Measurements from ENCODE around the gene IRAK1. TPM values are rescaled to one million over a fixed set of nuclear protein-coding genes. Genes with fewer than 3 reads are reported as not detected.

Gene IRAK1
- total RNA-seq, 2 donors from 2014 or later, result 61.1 to 73.9 TPM

DNA sequence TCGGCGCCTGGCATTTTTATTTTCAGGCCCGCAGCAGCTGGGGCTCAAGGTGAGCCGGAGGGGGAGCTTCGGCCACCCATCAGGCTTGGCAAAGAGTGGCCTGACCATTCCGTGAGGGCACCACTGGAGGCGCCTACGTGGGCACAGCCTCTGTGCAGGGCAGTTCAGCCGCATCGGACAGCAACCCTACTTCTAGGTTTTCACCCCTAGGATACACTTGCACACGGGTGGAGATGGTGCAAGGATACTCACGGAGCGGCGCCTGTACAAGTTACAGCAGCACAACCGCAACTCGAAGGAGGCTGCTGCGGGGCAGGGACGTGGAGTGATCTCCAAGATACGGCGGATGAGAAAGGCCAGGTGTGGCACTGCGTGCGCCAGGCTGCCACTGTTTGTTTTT lies 58.9 kb downstream of the IRAK1 start:
- WGBS, 2 experiments (ENCODE audit: insufficient coverage in 1 of 2, insufficient read length in 1 of 2), result 96 to 98% methylated on average over 7 to 22 of the region's 22 CpGs
- Mint-ChIP-seq H3K27ac (no peak overlapping the region), H3K27me3 (ENCODE audit: insufficient read depth) (no peaks in the 10 kb centered on the region), H3K9me3 (no peaks in the 10 kb centered on the region), H3K36me3 (ENCODE audit: low read depth) (peaks cover 82% of the 10 kb centered on the region), H3K4me1 (no peaks in the 10 kb centered on the region), H3K4me3 (no peak overlapping the region)
- TF ChIP-seq, protein P1, sequence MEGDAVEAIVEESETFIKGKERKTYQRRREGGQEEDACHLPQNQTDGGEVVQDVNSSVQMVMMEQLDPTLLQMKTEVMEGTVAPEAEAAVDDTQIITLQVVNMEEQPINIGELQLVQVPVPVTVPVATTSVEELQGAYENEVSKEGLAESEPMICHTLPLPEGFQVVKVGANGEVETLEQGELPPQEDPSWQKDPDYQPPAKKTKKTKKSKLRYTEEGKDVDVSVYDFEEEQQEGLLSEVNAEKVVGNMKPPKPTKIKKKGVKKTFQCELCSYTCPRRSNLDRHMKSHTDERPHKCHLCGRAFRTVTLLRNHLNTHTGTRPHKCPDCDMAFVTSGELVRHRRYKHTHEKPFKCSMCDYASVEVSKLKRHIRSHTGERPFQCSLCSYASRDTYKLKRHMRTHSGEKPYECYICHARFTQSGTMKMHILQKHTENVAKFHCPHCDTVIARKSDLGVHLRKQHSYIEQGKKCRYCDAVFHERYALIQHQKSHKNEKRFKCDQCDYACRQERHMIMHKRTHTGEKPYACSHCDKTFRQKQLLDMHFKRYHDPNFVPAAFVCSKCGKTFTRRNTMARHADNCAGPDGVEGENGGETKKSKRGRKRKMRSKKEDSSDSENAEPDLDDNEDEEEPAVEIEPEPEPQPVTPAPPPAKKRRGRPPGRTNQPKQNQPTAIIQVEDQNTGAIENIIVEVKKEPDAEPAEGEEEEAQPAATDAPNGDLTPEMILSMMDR (conservative IDR thresholded peaks at IDR 0.05), result no peak
- H3K9me3 ChIP-seq (ENCODE audit: control insufficient read depth, low read length), result no peaks in the 10 kb centered on the region
- H3K4me3 ChIP-seq (ENCODE audit: low read length), result no peak overlapping the region
- peaks cover 42% of the 10 kb centered on the region for H3K36me3 ChIP-seq (ENCODE audit: control insufficient read depth, insufficient read depth, low read length)
- H3K27ac ChIP-seq (ENCODE audit: low read depth, low read length), result no peak overlapping the region
- DNase-seq, result no peak
- no peaks in the 10 kb centered on the region for H3K4me1 ChIP-seq (ENCODE audit: control insufficient read depth, insufficient read depth, low read length)
- no peak overlapping the region for H3K9ac ChIP-seq (ENCODE audit: extremely low read depth, low read length, poor library complexity, severe bottlenecking)
- no peaks in the 10 kb centered on the region for H3K27me3 ChIP-seq (ENCODE audit: control insufficient read depth, insufficient read depth, low read length, poor library complexity, severe bottlenecking)

Small RNA genes within 50 kb of the gene (microRNA-seq; reads per million reads assigned to microRNA genes)
- gene MIR3202-1 (ENCODE audit: borderline microRNAs expressed) (not detected), gene MIR3202-2 (ENCODE audit: borderline microRNAs expressed) (not detected), gene MIR718 (ENCODE audit: borderline microRNAs expressed) (not detected)

Other genes starting within 250 kb of the IRAK1 start
- gene SRPK3, start 238.9 kb downstream of the IRAK1 start, total RNA-seq, result not detected
- gene IDH3G, start 225.5 kb downstream of the IRAK1 start, total RNA-seq, result 10 to 100 TPM; 39.5 to 45.0 TPM
- 100 to 1,000 TPM; 220 to 236 TPM for gene SSR4, start 225.2 kb downstream of the IRAK1 start, total RNA-seq
- 10 to 100 TPM; 30.1 to 68.3 TPM for gene PDZD4, start 189.4 kb downstream of the IRAK1 start, total RNA-seq
- gene L1CAM, start 133.7 kb downstream of the IRAK1 start, total RNA-seq, result 10 to 100 TPM in 1 of 2 donors, 1 to 10 TPM in 1; 7.5 to 29.0 TPM
- gene AVPR2, start 115.2 kb downstream of the IRAK1 start, total RNA-seq, result not detected
- gene ARHGAP4, start 93.6 kb downstream of the IRAK1 start, total RNA-seq, result 10 to 100 TPM; 56.0 to 65.0 TPM
- 10 to 100 TPM; 91.6 to 99.3 TPM for gene NAA10, start 84.9 kb downstream of the IRAK1 start, total RNA-seq
- 10 to 100 TPM; 12.0 to 17.5 TPM for gene RENBP, start 75.3 kb downstream of the IRAK1 start, total RNA-seq
- 100 to 1,000 TPM in 1 of 2 donors, 10 to 100 TPM in 1; 93.4 to 112 TPM for gene HCFC1, start 48.1 kb downstream of the IRAK1 start, total RNA-seq
- 1 to 10 TPM; 4.8 to 8.1 TPM for gene TMEM187, start 47.1 kb downstream of the IRAK1 start, total RNA-seq
- gene MECP2, start 77.8 kb upstream of the IRAK1 start, total RNA-seq, result 10 to 100 TPM; 34.4 to 35.3 TPM
- not detected for gene OPN1LW, start 124.3 kb upstream of the IRAK1 start, total RNA-seq
- gene OPN1MW, start 162.7 kb upstream of the IRAK1 start, total RNA-seq, result not detected
- gene OPN1MW2, start 199.9 kb upstream of the IRAK1 start, total RNA-seq, result not detected
- gene OPN1MW3, start 237.7 kb upstream of the IRAK1 start, total RNA-seq, result not detected